NB4 (cell line): ENCODE results near the gene SSTR4.

Experiments used
- DNase-seq: peaks from one replicate; pipeline ENCODE4 v3.0.0; 2010; ENCODE audit warnings: low read depth
- H3K4me3 ChIP-seq: one replicate; pipeline ENCODE4 v1.5.1; 2011; ENCODE audit warnings: mild to moderate bottlenecking, low read depth, low read length, moderate library complexity
- MYC ChIP-seq: IDR thresholded peaks from 2 replicates; pipeline ENCODE4 v1.6.1; 2011; ENCODE audit warnings: low read depth, low read length
- POLR2A ChIP-seq: IDR thresholded peaks from 2 replicates; pipeline ENCODE4 v1.6.1; 2011; ENCODE audit warnings: mild to moderate bottlenecking; ENCODE audit not compliant: insufficient read length; ENCODE audit errors: extremely low read depth
- TF ChIP-seq, protein P1 (sequence below): IDR thresholded peaks from one replicate; pipeline ENCODE4 v1.5.1; 2012; ENCODE audit warnings: low read depth, low read length
- TF ChIP-seq, protein P2 (sequence below): IDR thresholded peaks from 2 replicates; pipeline ENCODE4 v1.6.1; 2011; ENCODE audit warnings: low read depth, low read length

Gene SSTR4

DNA sequence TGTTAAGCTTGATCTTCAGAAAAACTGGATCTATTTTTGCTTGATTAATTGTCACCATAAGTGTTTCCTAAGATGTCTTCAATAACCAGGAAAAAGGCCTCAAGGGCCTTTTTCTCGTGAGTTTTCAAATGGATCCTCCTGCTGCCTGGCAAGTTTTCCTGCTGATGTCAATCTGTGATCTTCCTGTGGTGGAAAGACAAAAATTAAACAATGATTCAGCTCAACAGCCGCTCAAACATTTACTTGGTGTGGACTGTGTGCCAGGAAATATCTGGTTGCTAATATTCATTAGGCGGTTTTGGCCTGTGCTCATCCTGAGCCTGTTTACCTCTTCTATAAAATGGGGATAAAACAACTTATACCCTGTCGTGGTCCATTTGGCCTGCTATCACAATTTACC is 35.4 kb upstream of the SSTR4 start:
- no peak for DNase-seq
- TF ChIP-seq, protein P1, sequence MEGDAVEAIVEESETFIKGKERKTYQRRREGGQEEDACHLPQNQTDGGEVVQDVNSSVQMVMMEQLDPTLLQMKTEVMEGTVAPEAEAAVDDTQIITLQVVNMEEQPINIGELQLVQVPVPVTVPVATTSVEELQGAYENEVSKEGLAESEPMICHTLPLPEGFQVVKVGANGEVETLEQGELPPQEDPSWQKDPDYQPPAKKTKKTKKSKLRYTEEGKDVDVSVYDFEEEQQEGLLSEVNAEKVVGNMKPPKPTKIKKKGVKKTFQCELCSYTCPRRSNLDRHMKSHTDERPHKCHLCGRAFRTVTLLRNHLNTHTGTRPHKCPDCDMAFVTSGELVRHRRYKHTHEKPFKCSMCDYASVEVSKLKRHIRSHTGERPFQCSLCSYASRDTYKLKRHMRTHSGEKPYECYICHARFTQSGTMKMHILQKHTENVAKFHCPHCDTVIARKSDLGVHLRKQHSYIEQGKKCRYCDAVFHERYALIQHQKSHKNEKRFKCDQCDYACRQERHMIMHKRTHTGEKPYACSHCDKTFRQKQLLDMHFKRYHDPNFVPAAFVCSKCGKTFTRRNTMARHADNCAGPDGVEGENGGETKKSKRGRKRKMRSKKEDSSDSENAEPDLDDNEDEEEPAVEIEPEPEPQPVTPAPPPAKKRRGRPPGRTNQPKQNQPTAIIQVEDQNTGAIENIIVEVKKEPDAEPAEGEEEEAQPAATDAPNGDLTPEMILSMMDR, result no peak
- no peak for TF ChIP-seq POLR2A
- no peak for TF ChIP-seq MYC
- TF ChIP-seq, protein P2, sequence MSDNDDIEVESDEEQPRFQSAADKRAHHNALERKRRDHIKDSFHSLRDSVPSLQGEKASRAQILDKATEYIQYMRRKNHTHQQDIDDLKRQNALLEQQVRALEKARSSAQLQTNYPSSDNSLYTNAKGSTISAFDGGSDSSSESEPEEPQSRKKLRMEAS, result no peak
- no peak overlapping the region for H3K4me3 ChIP-seq

DNA sequence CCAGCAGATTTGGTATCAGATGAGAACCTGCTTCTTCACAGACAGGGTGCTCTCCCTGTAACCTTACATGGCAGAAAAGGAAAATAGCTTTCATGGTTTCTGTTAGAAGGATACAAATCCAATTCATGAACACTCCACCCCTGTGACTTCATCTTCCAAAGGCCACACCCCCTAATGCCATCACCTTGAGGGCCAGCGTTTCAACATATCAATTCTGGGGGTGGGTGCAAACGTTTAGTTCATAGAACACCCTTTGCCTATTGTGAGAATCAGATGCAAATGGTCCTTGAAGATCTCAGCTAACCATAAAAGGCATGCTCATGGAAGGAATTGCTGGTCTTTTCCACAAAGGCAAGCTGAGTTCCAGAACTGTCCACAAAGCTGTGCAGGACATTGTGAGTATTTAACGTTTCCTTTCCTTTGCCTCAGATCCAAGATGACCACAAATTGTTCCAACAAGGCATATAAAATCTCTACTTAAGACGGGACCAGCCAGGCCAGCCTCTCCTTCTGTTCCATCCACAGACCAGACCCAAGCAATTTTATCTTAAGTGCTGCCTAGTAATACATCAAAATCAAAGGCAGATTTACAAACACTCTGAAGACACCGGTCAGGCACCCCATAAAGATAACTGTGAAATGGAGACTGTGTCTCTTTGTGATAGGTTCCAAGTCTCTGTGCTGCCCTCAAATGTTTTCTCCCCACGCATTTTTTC is 34.7 kb upstream of the SSTR4 start:
- TF ChIP-seq, protein P2, result no peak
- TF ChIP-seq MYC, result no peak
- TF ChIP-seq, protein P1, result no peak
- no peak for TF ChIP-seq POLR2A

DNA sequence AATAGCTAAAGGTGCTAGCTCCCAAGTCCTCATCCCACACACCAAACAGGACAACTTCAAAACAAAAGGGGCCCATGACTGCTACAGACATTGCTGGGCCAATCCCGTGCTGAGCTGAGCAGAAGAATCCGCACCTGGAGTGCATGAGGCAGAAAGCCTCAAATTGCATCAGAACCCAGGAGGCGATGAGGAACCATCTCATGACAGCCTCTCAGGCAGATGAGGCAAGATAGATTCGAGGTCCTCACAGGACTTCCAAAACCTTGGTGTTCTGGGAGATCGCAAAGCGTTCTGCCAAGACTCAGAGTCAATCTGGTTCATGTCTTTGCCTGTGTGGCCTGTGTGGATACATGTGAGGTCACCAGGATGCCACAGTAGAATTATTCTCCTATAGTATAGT is 32.8 kb upstream of the SSTR4 start:
- TF ChIP-seq, protein P1, result no peak
- no peak for TF ChIP-seq POLR2A
- TF ChIP-seq, protein P2, result no peak
- TF ChIP-seq MYC, result no peak
- no peak overlapping the region for H3K4me3 ChIP-seq
- no peak for DNase-seq

More for the DNA sequence above, 34.7 kb upstream of the SSTR4 start:
- no peak overlapping the region for H3K4me3 ChIP-seq
- DNase-seq, result no peak

DNA sequence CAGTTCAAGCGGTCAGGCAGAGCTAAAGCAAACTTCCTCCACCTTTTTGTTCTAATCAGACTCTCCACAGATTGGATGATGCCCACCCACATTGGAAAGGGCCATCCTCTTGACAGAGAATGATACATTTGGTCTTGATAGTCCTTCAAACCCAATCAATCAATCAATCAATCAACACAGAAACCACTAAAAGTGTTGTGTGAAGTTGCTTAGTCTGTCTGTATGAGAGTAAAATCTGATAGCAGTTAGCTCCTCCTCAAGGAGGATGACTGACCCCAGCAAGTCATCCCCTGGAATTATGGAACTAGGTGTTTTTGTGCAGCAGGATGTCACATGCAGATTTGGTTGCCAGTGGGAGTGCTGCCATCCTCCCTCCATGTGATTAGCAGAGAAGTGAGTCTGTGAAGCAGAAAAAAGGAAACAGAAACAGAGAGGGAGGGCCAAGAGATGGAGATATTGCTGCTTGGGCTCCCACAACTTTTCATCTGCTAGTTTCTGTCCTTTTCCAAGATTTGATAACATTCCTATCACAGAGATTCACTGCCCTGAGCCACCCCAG is 32.0 kb upstream of the SSTR4 start:
- DNase-seq, result no peak
- H3K4me3 ChIP-seq, result no peak overlapping the region
- TF ChIP-seq MYC (no peak), POLR2A (no peak)
- TF ChIP-seq, protein P2, result no peak
- TF ChIP-seq, protein P1, result no peak

DNA sequence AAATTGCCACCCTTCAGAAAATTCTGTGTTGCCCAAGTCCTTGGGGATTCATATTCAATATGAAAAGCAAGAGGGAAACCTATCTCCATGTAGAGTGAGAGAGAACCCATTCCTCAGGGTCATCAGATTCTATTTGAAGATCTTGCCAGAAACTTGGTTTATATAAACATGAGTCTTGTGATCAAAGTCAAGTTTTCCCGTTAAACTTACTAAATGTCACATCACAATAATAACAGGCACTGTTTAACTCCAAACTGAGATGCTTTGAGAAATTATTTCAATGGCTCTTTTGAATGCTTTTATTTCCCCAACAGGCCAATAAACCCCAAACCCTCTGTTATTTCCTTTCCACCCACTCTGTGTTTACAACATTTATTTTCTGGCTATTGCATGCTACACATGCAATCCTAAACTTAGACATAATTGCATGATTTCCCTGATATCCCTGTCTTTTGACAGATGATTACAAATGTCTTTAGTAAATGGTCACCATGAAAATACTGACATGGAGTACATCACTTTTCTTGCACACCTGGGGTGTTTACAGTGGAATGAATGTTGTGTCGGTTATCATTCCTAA is 31.1 kb upstream of the SSTR4 start:
- DNase-seq, result no peak
- TF ChIP-seq POLR2A, result no peak
- TF ChIP-seq, protein P1, result no peak
- TF ChIP-seq, protein P2, result no peak
- TF ChIP-seq MYC, result no peak
- no peak overlapping the region for H3K4me3 ChIP-seq
